ENCODE data around the gene DUSP15. TPM values are rescaled to one million over a fixed set of nuclear protein-coding genes. Genes with fewer than 3 reads are reported as not detected.

DUSP15 gene
- total and polyA plus RNA-seq, 2 of the 8 experiments (the other 6 are each of a cell fraction or from before 2014, with no cell fraction given): 0.91 to 3.2 TPM

DNA sequence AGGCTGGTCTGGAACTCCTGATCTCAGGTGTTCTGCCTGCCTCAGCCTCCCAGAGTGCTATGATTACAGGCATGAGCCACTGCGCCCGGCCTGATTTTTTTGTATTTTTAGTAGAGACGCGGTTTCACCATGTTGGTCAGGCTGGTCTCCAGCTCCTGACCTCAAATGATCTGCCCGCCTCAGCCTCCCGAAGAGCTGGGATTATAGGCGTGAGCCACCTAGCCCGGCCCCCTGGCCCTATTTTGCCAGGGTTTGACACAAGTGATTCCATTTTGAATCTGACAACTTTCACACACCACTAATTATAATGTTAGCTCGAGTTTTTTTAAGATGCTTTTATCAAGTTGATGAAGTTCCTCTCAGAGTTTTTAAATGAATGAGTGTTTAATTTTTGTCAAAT lies 25.7 kb upstream of the DUSP15 start (continued):
- TF ChIP-seq, protein P1, sequence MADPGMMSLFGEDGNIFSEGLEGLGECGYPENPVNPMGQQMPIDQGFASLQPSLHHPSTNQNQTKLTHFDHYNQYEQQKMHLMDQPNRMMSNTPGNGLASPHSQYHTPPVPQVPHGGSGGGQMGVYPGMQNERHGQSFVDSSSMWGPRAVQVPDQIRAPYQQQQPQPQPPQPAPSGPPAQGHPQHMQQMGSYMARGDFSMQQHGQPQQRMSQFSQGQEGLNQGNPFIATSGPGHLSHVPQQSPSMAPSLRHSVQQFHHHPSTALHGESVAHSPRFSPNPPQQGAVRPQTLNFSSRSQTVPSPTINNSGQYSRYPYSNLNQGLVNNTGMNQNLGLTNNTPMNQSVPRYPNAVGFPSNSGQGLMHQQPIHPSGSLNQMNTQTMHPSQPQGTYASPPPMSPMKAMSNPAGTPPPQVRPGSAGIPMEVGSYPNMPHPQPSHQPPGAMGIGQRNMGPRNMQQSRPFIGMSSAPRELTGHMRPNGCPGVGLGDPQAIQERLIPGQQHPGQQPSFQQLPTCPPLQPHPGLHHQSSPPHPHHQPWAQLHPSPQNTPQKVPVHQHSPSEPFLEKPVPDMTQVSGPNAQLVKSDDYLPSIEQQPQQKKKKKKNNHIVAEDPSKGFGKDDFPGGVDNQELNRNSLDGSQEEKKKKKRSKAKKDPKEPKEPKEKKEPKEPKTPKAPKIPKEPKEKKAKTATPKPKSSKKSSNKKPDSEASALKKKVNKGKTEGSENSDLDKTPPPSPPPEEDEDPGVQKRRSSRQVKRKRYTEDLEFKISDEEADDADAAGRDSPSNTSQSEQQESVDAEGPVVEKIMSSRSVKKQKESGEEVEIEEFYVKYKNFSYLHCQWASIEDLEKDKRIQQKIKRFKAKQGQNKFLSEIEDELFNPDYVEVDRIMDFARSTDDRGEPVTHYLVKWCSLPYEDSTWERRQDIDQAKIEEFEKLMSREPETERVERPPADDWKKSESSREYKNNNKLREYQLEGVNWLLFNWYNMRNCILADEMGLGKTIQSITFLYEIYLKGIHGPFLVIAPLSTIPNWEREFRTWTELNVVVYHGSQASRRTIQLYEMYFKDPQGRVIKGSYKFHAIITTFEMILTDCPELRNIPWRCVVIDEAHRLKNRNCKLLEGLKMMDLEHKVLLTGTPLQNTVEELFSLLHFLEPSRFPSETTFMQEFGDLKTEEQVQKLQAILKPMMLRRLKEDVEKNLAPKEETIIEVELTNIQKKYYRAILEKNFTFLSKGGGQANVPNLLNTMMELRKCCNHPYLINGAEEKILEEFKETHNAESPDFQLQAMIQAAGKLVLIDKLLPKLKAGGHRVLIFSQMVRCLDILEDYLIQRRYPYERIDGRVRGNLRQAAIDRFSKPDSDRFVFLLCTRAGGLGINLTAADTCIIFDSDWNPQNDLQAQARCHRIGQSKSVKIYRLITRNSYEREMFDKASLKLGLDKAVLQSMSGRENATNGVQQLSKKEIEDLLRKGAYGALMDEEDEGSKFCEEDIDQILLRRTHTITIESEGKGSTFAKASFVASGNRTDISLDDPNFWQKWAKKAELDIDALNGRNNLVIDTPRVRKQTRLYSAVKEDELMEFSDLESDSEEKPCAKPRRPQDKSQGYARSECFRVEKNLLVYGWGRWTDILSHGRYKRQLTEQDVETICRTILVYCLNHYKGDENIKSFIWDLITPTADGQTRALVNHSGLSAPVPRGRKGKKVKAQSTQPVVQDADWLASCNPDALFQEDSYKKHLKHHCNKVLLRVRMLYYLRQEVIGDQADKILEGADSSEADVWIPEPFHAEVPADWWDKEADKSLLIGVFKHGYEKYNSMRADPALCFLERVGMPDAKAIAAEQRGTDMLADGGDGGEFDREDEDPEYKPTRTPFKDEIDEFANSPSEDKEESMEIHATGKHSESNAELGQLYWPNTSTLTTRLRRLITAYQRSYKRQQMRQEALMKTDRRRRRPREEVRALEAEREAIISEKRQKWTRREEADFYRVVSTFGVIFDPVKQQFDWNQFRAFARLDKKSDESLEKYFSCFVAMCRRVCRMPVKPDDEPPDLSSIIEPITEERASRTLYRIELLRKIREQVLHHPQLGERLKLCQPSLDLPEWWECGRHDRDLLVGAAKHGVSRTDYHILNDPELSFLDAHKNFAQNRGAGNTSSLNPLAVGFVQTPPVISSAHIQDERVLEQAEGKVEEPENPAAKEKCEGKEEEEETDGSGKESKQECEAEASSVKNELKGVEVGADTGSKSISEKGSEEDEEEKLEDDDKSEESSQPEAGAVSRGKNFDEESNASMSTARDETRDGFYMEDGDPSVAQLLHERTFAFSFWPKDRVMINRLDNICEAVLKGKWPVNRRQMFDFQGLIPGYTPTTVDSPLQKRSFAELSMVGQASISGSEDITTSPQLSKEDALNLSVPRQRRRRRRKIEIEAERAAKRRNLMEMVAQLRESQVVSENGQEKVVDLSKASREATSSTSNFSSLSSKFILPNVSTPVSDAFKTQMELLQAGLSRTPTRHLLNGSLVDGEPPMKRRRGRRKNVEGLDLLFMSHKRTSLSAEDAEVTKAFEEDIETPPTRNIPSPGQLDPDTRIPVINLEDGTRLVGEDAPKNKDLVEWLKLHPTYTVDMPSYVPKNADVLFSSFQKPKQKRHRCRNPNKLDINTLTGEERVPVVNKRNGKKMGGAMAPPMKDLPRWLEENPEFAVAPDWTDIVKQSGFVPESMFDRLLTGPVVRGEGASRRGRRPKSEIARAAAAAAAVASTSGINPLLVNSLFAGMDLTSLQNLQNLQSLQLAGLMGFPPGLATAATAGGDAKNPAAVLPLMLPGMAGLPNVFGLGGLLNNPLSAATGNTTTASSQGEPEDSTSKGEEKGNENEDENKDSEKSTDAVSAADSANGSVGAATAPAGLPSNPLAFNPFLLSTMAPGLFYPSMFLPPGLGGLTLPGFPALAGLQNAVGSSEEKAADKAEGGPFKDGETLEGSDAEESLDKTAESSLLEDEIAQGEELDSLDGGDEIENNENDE (IDR thresholded peaks at IDR 0.05; ENCODE audit: insufficient replicate concordance, low read length): no peak
- no peak for TF ChIP-seq SRF (IDR thresholded peaks at IDR 0.05; ENCODE audit: low read depth, low read length)
- TF ChIP-seq ASH2L (IDR thresholded peaks at IDR 0.05; ENCODE audit: low read length): no peak
- TF ChIP-seq EP300 (IDR thresholded peaks at IDR 0.05; ENCODE audit: borderline replicate concordance in 1 of 2, low read depth in 2 of 2, low read length in 2 of 2): no peak
- no peak for TF ChIP-seq CEBPB (IDR thresholded peaks at IDR 0.05; ENCODE audit: low read depth, low read length)
- no peak for TF ChIP-seq CHD1 (IDR thresholded peaks at IDR 0.05; ENCODE audit: low read depth, low read length)
- no peak for TF ChIP-seq HDAC6 (IDR thresholded peaks at IDR 0.05; ENCODE audit: low read depth, low read length)
- TF ChIP-seq ZNF274 (IDR thresholded peaks at IDR 0.05; ENCODE audit: borderline replicate concordance, extremely low read depth, low read length): no peak
- TF ChIP-seq CBX8 (IDR thresholded peaks at IDR 0.05; ENCODE audit: borderline replicate concordance, low read depth, low read length): no peak
- no peak for TF ChIP-seq SIN3A (conservative IDR thresholded peaks at IDR 0.05 in 1 of 2, IDR thresholded peaks at IDR 0.05 in 1 of 2; ENCODE audit: low read depth in 1 of 2, low read length in 2 of 2)

Data from H1 (cell line).